ENCODE measurements around the gene BPHL. TPM values are rescaled to one million over a fixed set of nuclear protein-coding genes. Genes with fewer than 3 reads are reported as not detected.

The BPHL gene
- polyA plus RNA-seq, 1 of the 3 experiments (the other 2 are of a cell fraction): 21.7 TPM

DNA sequence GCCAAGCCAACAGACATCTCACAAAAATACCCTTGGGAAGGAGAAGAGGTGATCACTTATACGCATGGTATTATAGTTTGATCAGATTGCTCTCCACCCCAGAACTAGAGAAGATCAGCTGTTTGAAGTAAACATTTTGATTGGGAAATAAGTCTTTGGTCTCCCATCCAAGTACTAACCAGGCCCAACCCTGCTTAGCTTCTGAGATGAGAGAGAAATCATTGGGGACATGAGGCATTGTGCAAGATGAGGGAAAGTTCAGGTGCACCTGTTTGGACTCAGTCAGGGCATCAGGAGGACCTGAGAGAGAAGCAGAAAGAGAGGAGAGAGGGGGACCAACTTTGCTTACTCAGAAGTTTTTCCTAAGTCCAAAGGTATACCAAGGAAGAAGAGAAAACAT lies 38.8 kb upstream of the BPHL start:
- Histone ChIP-seq H3K4me3 (ENCODE audit: low read depth in 2 of 2, low read length in 1 of 2) (no peak overlapping the region), H3K27me3 (ENCODE audit: insufficient read depth) (no peaks in the 10 kb centered on the region), H3K9ac (no peak overlapping the region), H3K36me3 (replicated peaks in 1 of 2; ENCODE audit: control insufficient read depth in 1 of 2, insufficient read depth in 2 of 2, low read length in 1 of 2) (peaks cover 48 to 61% of the 10 kb centered on the region in 2 experiments), H3K79me2 (ENCODE audit: insufficient read depth) (peaks cover 37% of the 10 kb centered on the region), H2AFZ (ENCODE audit: low read depth) (no peak overlapping the region), H3K9me3 (no peaks in the 10 kb centered on the region), H3K9me2 (no peaks in the 10 kb centered on the region), H3F3A (replicated peaks; ENCODE audit: insufficient read depth) (no peaks in the 10 kb centered on the region), H3K27ac (ENCODE audit: low read depth in 2 of 2, low read length in 1 of 2) (no peak overlapping the region), H3K4me1 (ENCODE audit: control insufficient read depth in 1 of 2, insufficient read depth in 2 of 2, low read depth in 1 of 2, low read length in 1 of 2) (peaks cover 1 to 10% of the 10 kb centered on the region in 2 experiments; a peak in 2 of 4 replicates), H3K4me2 (no peak overlapping the region), H4K20me1 (ENCODE audit: insufficient read depth) (peaks cover 16% of the 10 kb centered on the region; the same call in 1 of the 2 replicates)
- no peak for DNase-seq
- CTCF ChIA-PET: interaction anchor here (1.4 kb wide), 1 partner anchor 127 kb away, joined by 5 read pairs; no protein-coding TSS in a partner anchor
- WGBS (ENCODE audit: low lambda C conversion rate): 93% methylated on average over 1 of the region's 1 CpG
- TF ChIP-seq MXI1 (IDR thresholded peaks at IDR 0.05; ENCODE audit: low read depth, low read length) (no peak), RCOR1 (IDR thresholded peaks at IDR 0.05; ENCODE audit: low read length) (no peak), TCF12 (IDR thresholded peaks at IDR 0.05) (no peak), RAD21 (IDR thresholded peaks at IDR 0.05; ENCODE audit: low read length) (no peak), FOXJ3 (CRISPR knock-in tag; IDR thresholded peaks at IDR 0.05) (no peak), FOSL2 (IDR thresholded peaks at IDR 0.05; ENCODE audit: borderline replicate concordance, low read depth) (no peak)
- TF ChIP-seq, protein P1, sequence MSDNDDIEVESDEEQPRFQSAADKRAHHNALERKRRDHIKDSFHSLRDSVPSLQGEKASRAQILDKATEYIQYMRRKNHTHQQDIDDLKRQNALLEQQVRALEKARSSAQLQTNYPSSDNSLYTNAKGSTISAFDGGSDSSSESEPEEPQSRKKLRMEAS (IDR thresholded peaks at IDR 0.05; ENCODE audit: low read depth): no peak
- POLR2A ChIA-PET: no interaction called here

DNA sequence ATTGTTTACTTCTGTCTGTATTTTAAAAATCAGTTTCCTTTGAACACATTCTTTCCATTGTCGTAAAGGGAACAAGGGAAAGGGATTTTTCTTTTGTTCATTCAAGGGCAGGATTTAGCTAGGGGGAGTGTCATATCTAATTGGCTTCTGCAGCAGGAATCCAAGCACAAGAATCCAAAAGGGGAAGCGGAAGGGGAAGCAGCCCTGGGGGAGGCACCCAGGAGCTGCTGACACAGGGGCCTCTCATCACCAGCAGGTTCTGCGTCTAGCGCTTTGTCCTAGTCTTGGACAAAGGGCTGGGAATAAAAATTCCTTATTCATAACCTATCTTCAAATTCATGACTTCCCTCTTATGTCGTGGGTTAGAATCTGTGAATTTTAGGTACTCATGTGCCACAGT lies 36.6 kb upstream of the BPHL start:
- no peak overlapping the region for H3K4me3 ChIP-seq (ENCODE audit: low read depth in 2 of 2, low read length in 1 of 2)
- ChIA-PET CTCF (no interaction called here), POLR2A (interaction anchor here (1.4 kb wide), 1 partner anchor 14 kb away, joined by 3 read pairs; the partner anchor contains the start of gene RIPK1)
- H3K27ac ChIP-seq (ENCODE audit: low read depth in 2 of 2, low read length in 1 of 2): no peak overlapping the region
- no peaks in the 10 kb centered on the region for H3K9me3 ChIP-seq
- no peaks in the 10 kb centered on the region for H3K9me2 ChIP-seq
- H3K27me3 ChIP-seq (ENCODE audit: insufficient read depth): no peaks in the 10 kb centered on the region
- 97% methylated on average over 5 of the region's 5 CpGs for WGBS (ENCODE audit: low lambda C conversion rate)
- no peaks in the 10 kb centered on the region for H3F3A ChIP-seq (replicated peaks; ENCODE audit: insufficient read depth)
- DNase-seq: no peak
- TF ChIP-seq FOXJ3 (CRISPR knock-in tag; IDR thresholded peaks at IDR 0.05) (no peak), TCF12 (IDR thresholded peaks at IDR 0.05) (no peak), SMC3 (IDR thresholded peaks at IDR 0.05; ENCODE audit: low read depth, low read length) (no peak), MXI1 (IDR thresholded peaks at IDR 0.05; ENCODE audit: low read depth, low read length) (no peak), FOSL2 (IDR thresholded peaks at IDR 0.05; ENCODE audit: borderline replicate concordance, low read depth) (no peak), RFX5 (IDR thresholded peaks at IDR 0.05; ENCODE audit: low read length) (no peak), RXRA (IDR thresholded peaks at IDR 0.05; ENCODE audit: borderline replicate concordance, low read depth) (no peak), ELF1 (IDR thresholded peaks at IDR 0.05) (no peak), NFIC (IDR thresholded peaks at IDR 0.05; ENCODE audit: borderline replicate concordance) (no peak), NRF1 (IDR thresholded peaks at IDR 0.05; ENCODE audit: low read depth, low read length) (no peak), GABPA (IDR thresholded peaks at IDR 0.05; ENCODE audit: low read depth) (no peak), TAF1 (IDR thresholded peaks at IDR 0.05; ENCODE audit: borderline replicate concordance, low read depth, low read length) (no peak), POLR2AphosphoS5 (IDR thresholded peaks at IDR 0.05; ENCODE audit: low read depth, low read length) (no peak), RCOR1 (IDR thresholded peaks at IDR 0.05; ENCODE audit: low read length) (no peak), CHD2 (IDR thresholded peaks at IDR 0.05; ENCODE audit: low read length, partially characterized antibody) (no peak)
- TF ChIP-seq, protein P2, sequence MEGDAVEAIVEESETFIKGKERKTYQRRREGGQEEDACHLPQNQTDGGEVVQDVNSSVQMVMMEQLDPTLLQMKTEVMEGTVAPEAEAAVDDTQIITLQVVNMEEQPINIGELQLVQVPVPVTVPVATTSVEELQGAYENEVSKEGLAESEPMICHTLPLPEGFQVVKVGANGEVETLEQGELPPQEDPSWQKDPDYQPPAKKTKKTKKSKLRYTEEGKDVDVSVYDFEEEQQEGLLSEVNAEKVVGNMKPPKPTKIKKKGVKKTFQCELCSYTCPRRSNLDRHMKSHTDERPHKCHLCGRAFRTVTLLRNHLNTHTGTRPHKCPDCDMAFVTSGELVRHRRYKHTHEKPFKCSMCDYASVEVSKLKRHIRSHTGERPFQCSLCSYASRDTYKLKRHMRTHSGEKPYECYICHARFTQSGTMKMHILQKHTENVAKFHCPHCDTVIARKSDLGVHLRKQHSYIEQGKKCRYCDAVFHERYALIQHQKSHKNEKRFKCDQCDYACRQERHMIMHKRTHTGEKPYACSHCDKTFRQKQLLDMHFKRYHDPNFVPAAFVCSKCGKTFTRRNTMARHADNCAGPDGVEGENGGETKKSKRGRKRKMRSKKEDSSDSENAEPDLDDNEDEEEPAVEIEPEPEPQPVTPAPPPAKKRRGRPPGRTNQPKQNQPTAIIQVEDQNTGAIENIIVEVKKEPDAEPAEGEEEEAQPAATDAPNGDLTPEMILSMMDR (IDR thresholded peaks at IDR 0.05): no peak
- TF ChIP-seq, protein P3, sequence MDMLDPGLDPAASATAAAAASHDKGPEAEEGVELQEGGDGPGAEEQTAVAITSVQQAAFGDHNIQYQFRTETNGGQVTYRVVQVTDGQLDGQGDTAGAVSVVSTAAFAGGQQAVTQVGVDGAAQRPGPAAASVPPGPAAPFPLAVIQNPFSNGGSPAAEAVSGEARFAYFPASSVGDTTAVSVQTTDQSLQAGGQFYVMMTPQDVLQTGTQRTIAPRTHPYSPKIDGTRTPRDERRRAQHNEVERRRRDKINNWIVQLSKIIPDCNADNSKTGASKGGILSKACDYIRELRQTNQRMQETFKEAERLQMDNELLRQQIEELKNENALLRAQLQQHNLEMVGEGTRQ (IDR thresholded peaks at IDR 0.05; ENCODE audit: borderline replicate concordance, low read depth, low read length): no peak
- TF ChIP-seq, protein P1 (IDR thresholded peaks at IDR 0.05; ENCODE audit: low read depth): no peak
- TF ChIP-seq, protein P4, sequence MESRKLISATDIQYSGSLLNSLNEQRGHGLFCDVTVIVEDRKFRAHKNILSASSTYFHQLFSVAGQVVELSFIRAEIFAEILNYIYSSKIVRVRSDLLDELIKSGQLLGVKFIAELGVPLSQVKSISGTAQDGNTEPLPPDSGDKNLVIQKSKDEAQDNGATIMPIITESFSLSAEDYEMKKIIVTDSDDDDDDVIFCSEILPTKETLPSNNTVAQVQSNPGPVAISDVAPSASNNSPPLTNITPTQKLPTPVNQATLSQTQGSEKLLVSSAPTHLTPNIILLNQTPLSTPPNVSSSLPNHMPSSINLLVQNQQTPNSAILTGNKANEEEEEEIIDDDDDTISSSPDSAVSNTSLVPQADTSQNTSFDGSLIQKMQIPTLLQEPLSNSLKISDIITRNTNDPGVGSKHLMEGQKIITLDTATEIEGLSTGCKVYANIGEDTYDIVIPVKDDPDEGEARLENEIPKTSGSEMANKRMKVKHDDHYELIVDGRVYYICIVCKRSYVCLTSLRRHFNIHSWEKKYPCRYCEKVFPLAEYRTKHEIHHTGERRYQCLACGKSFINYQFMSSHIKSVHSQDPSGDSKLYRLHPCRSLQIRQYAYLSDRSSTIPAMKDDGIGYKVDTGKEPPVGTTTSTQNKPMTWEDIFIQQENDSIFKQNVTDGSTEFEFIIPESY (IDR thresholded peaks at IDR 0.05; ENCODE audit: borderline replicate concordance, low read depth): no peak
- TF ChIP-seq, protein P5, sequence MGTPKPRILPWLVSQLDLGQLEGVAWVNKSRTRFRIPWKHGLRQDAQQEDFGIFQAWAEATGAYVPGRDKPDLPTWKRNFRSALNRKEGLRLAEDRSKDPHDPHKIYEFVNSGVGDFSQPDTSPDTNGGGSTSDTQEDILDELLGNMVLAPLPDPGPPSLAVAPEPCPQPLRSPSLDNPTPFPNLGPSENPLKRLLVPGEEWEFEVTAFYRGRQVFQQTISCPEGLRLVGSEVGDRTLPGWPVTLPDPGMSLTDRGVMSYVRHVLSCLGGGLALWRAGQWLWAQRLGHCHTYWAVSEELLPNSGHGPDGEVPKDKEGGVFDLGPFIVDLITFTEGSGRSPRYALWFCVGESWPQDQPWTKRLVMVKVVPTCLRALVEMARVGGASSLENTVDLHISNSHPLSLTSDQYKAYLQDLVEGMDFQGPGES (IDR thresholded peaks at IDR 0.05; ENCODE audit: low read depth, low read length): no peak
- no peak overlapping the region for H3K4me2 ChIP-seq
- H3K79me2 ChIP-seq (ENCODE audit: insufficient read depth): peaks cover 19% of the 10 kb centered on the region; the same call in 1 of the 2 replicates
- no peak overlapping the region for H3K9ac ChIP-seq
- H3K36me3 ChIP-seq (replicated peaks in 1 of 2; ENCODE audit: control insufficient read depth in 1 of 2, insufficient read depth in 2 of 2, low read length in 1 of 2): peaks cover 54 to 80% of the 10 kb centered on the region in 2 experiments
- H4K20me1 ChIP-seq (ENCODE audit: insufficient read depth): no peaks in the 10 kb centered on the region
- H3K4me1 ChIP-seq (ENCODE audit: control insufficient read depth in 1 of 2, insufficient read depth in 2 of 2, low read depth in 1 of 2, low read length in 1 of 2): peaks cover 0 to 4% of the 10 kb centered on the region in 2 experiments; a peak in 1 of 4 replicates
- no peak overlapping the region for H2AFZ ChIP-seq (ENCODE audit: low read depth)

Measured in SK-N-SH (cell line).